ENCODE measurements around the gene AGBL3.

DNA sequence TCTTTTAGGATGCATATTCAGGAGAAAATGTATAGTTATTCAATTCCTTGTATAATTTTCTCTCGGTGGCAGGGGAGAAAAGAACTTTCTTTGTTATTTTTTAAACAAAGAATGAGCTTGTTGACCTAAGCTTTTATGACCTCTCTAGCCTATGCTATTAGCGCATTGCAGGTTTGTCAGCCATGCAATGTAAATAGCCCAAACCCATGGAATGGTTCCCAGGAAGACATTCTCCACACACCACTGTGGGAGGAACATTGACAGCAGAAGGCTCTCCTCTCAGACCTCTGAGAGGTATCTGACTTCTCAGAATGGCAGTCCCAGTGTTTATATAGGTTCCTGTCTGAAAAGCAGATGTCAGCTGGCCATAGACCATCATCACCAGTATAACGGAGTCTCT is 19.6 kb upstream of the AGBL3 start:
- TF ChIP-seq POLR2AphosphoS5 (IDR thresholded peaks at IDR 0.05; ENCODE audit: borderline replicate concordance, low read depth, low read length) (no peak), EZH2 (IDR thresholded peaks at IDR 0.05) (no peak)

Data from SK-N-MC (cell line).